Measurements from ENCODE around the gene ADCY5.

The ADCY5 gene

GRCh38 chr3:123290962-123291361 is 157.9 kb downstream of the ADCY5 start:
- DNase-seq (ENCODE audit: low read depth in 2 of 3, low spot score in 1 of 3) = no peak

GRCh38 chr3:123290107-123290930 is 158.6 kb downstream of the ADCY5 start:
- no peak for DNase-seq (ENCODE audit: low read depth in 2 of 3, low spot score in 1 of 3)

- DNase-seq (ENCODE audit: low read depth in 2 of 3, low spot score in 1 of 3) = no peak
Measured at GRCh38 chr3:123289391-123290106, 159.3 kb downstream of the ADCY5 start.

- no peak for DNase-seq (ENCODE audit: low read depth in 2 of 3, low spot score in 1 of 3)
Measured at GRCh38 chr3:123287962-123288302, 161.0 kb downstream of the ADCY5 start.

GRCh38 chr3:123287051-123287961 is 161.6 kb downstream of the ADCY5 start:
- DNase-seq (ENCODE audit: low read depth in 2 of 3, low spot score in 1 of 3) = no peak

GRCh38 chr3:123286308-123287023 is 162.4 kb downstream of the ADCY5 start:
- DNase-seq (ENCODE audit: low read depth in 2 of 3, low spot score in 1 of 3) = peak; percentile 3 to 30 (median 20)

GRCh38 chr3:123285931-123286307 is 163.0 kb downstream of the ADCY5 start:
- DNase-seq (ENCODE audit: low read depth in 2 of 3, low spot score in 1 of 3) = no peak

GRCh38 chr3:123285479-123285878 is 163.4 kb downstream of the ADCY5 start:
- DNase-seq (ENCODE audit: low read depth in 2 of 3, low spot score in 1 of 3) = no peak

GRCh38 chr3:123285066-123285465 is 163.8 kb downstream of the ADCY5 start:
- DNase-seq (ENCODE audit: low read depth in 2 of 3, low spot score in 1 of 3) = no peak

- no peak for DNase-seq (ENCODE audit: low read depth in 2 of 3, low spot score in 1 of 3)
Measured at GRCh38 chr3:123284399-123285010, 164.4 kb downstream of the ADCY5 start.

GRCh38 chr3:123283657-123284398 is 165.1 kb downstream of the ADCY5 start:
- no peak for DNase-seq (ENCODE audit: low read depth in 2 of 3, low spot score in 1 of 3)

- DNase-seq (ENCODE audit: low read depth in 2 of 3, low spot score in 1 of 3) = no peak
Measured at GRCh38 chr3:123283074-123283473, 165.8 kb downstream of the ADCY5 start.

GRCh38 chr3:123282461-123282860 is 166.4 kb downstream of the ADCY5 start:
- no peak for DNase-seq (ENCODE audit: low read depth in 2 of 3, low spot score in 1 of 3)

GRCh38 chr3:123281929-123282328 is 167.0 kb downstream of the ADCY5 start:
- no peak for DNase-seq (ENCODE audit: low read depth in 2 of 3, low spot score in 1 of 3)

- DNase-seq (ENCODE audit: low read depth in 2 of 3, low spot score in 1 of 3) = no peak
Measured at GRCh38 chr3:123281406-123281805, 167.5 kb downstream of the ADCY5 start.

- DNase-seq (ENCODE audit: low read depth in 2 of 3, low spot score in 1 of 3) = no peak
Measured at GRCh38 chr3:123279121-123279520, 169.8 kb downstream of the ADCY5 start.

GRCh38 chr3:123278446-123278845 is 170.4 kb downstream of the ADCY5 start:
- no peak for DNase-seq (ENCODE audit: low read depth in 2 of 3, low spot score in 1 of 3)

GRCh38 chr3:123277106-123277505 is 171.8 kb downstream of the ADCY5 start:
- no peak for DNase-seq (ENCODE audit: low read depth in 2 of 3, low spot score in 1 of 3)

- DNase-seq (ENCODE audit: low read depth in 2 of 3, low spot score in 1 of 3) = no peak
Measured at GRCh38 chr3:123276346-123277006, 172.4 kb downstream of the ADCY5 start.
